IMR-90 (cell line): ENCODE results near the gene SRC. TPM values are rescaled to one million over a fixed set of nuclear protein-coding genes. Genes with fewer than 3 reads are reported as not detected.

Experiments
- ATAC-seq: fragments of 200-7000 bp; cut with Tn5 transposase; 2 replicates; pipeline ENCODE4 v1.9.1; 2020; ENCODE audit warnings: low read depth, mild to moderate bottlenecking, moderate library complexity
- BruUV-seq: library from RNA; stranded (reverse); fragments of 400-500 nt; replicated peaks from 2 replicates; lab custom pipeline; 2021; lab: Mats Ljungman, UMichigan
- CTCF ChIA-PET: fragments of 300-600 bp; formaldehyde crosslinking; extraction: SDS; loops from one replicate; lab custom pipeline; 2021; ENCODE audit warnings: antibody characterized with exemption; lab: Yijun Ruan, JAX
- POLR2A ChIA-PET: fragments of 300-600 bp; sonication (Branson Sonifier 250); formaldehyde crosslinking; loops from one replicate; lab custom pipeline; 2022; ENCODE audit warnings: antibody characterized with exemption; ENCODE audit not compliant: unreplicated experiment; lab: Charles Lee
- DNase-seq: peaks from one replicate; pipeline ENCODE4 v3.0.0; 2013
- H2AFZ ChIP-seq: replicated peaks from 2 replicates; pipeline ENCODE3; 2013; ENCODE audit warnings: low read length, mild to moderate bottlenecking; ENCODE audit not compliant: poor library complexity
- H2AK5ac ChIP-seq: 2 replicates; pipeline ENCODE4 v1.6.1; 2013; ENCODE audit warnings: low read depth, low read length, inconsistent platforms
- H2AK9ac ChIP-seq: replicated peaks from 2 replicates; pipeline ENCODE3; 2013; ENCODE audit warnings: mild to moderate bottlenecking, low read depth, low read length, moderate library complexity; ENCODE audit not compliant: poor library complexity
- H2BK120ac ChIP-seq: 2 replicates; pipeline ENCODE4 v1.6.1; 2013; ENCODE audit warnings: low read depth, low read length, inconsistent platforms
- H2BK15ac ChIP-seq: 3 replicates; pipeline ENCODE4 v1.6.1; 2013; ENCODE audit warnings: low read depth, low read length, inconsistent platforms
- H2BK20ac ChIP-seq: 2 replicates; pipeline ENCODE4 v1.6.1; 2013; ENCODE audit warnings: low read depth, mild to moderate bottlenecking, inconsistent platforms, low read length, moderate library complexity
- H2BK5ac ChIP-seq: 2 replicates; pipeline ENCODE4 v1.6.1; 2013; ENCODE audit warnings: mild to moderate bottlenecking, low read depth, low read length, inconsistent platforms; ENCODE audit not compliant: poor library complexity, severe bottlenecking
- H3K14ac ChIP-seq: replicated peaks from 2 replicates; pipeline ENCODE4 v1.6.1; 2013; ENCODE audit warnings: low read depth, low read length, inconsistent platforms
- H3K18ac ChIP-seq: 2 replicates; pipeline ENCODE4 v1.6.1; 2013; ENCODE audit warnings: low read depth, low read length, control low read depth
- H3K23ac ChIP-seq: 2 replicates; pipeline ENCODE4 v1.6.1; 2013; ENCODE audit warnings: low read depth, low read length, inconsistent platforms
- H3K27ac ChIP-seq: 2 replicates; pipeline ENCODE4 v1.5.1; 2013; ENCODE audit warnings: mild to moderate bottlenecking, control low read depth, low read length; ENCODE audit not compliant: insufficient read depth
- H3K27me3 ChIP-seq: 2 replicates; pipeline ENCODE4 v1.6.1; 2013; ENCODE audit warnings: low read length; ENCODE audit not compliant: control insufficient read depth, insufficient read depth
- H3K36me3 ChIP-seq: 2 replicates; pipeline ENCODE4 v1.6.1; 2013; ENCODE audit warnings: low read length, mixed read lengths; ENCODE audit not compliant: control insufficient read depth, insufficient read depth
- H3K4ac ChIP-seq: 2 replicates; pipeline ENCODE4 v1.6.1; 2013; ENCODE audit warnings: low read depth, low read length, inconsistent platforms
- H3K4me1 ChIP-seq: 2 replicates; pipeline ENCODE4 v1.6.1; 2013; ENCODE audit warnings: low read length, mixed read lengths; ENCODE audit not compliant: control insufficient read depth, insufficient read depth
- H3K4me2 ChIP-seq: 2 replicates; pipeline ENCODE4 v1.6.1; 2013; ENCODE audit warnings: low read depth, mild to moderate bottlenecking, control low read depth, low read length, moderate library complexity
- H3K4me3 ChIP-seq: 2 replicates; pipeline ENCODE4 v1.5.1; 2013; ENCODE audit warnings: low read depth, mild to moderate bottlenecking, control low read depth, low read length, moderate library complexity; ENCODE audit not compliant: insufficient read depth
- H3K56ac ChIP-seq: 2 replicates; pipeline ENCODE4 v1.6.1; 2013; ENCODE audit warnings: low read length, inconsistent platforms; ENCODE audit not compliant: insufficient read depth; ENCODE audit errors: extremely low read depth
- H3K79me1 ChIP-seq, 2 experiments: 2 replicates each; pipeline ENCODE4 v1.6.1; 2013; ENCODE audit warnings: low read length in 2 of 2, inconsistent platforms in 1 of 2, low read depth in 1 of 2
- H3K9ac ChIP-seq: 2 replicates; pipeline ENCODE4 v1.6.1; 2013; ENCODE audit warnings: low read depth, low read length, control low read depth
- H3K9me1 ChIP-seq: 2 replicates; pipeline ENCODE4 v1.6.1; 2013; ENCODE audit warnings: low read length, inconsistent platforms; ENCODE audit not compliant: insufficient read depth
- H3K9me3 ChIP-seq: 2 replicates; pipeline ENCODE4 v1.6.1; 2013; ENCODE audit warnings: low read length; ENCODE audit not compliant: control insufficient read depth, insufficient read depth
- H4K20me1 ChIP-seq: 2 replicates; pipeline ENCODE4 v1.6.1; 2013; ENCODE audit warnings: low read length, inconsistent platforms; ENCODE audit not compliant: insufficient read depth
- H4K5ac ChIP-seq: 2 replicates; pipeline ENCODE4 v1.6.1; 2013; ENCODE audit warnings: mild to moderate bottlenecking, low read depth, low read length, control low read depth
- H4K8ac ChIP-seq, 2 experiments: 2 replicates each; pipeline ENCODE4 v1.6.1; 2013; ENCODE audit warnings: low read depth in 2 of 2, low read length in 2 of 2, control low read depth in 1 of 2, inconsistent platforms in 1 of 2
- H4K91ac ChIP-seq: 2 replicates; pipeline ENCODE4 v1.6.1; 2013; ENCODE audit warnings: low read depth, low read length, inconsistent platforms; ENCODE audit not compliant: insufficient read depth
- BHLHE40 ChIP-seq: fragments of 150-350 bp; IDR thresholded peaks from 2 replicates; pipeline ENCODE4 v1.6.1; 2016; ENCODE audit warnings: mild to moderate bottlenecking, low read depth, low read length
- CEBPB ChIP-seq: IDR thresholded peaks from 2 replicates; pipeline ENCODE4 v1.6.1; 2012; ENCODE audit warnings: low read depth, low read length, improper control_type of control experiment
- CHD1 ChIP-seq: IDR thresholded peaks from 2 replicates; pipeline ENCODE4 v1.6.1; 2012; ENCODE audit warnings: low read depth, low read length, improper control_type of control experiment
- CTCF ChIP-seq: conservative IDR thresholded peaks from 2 replicates; pipeline ENCODE4 v1.5.1; 2012; ENCODE audit warnings: mild to moderate bottlenecking, low read depth, low read length, improper control_type of control experiment
- ELK1 ChIP-seq: fragments of 150-350 bp; IDR thresholded peaks from 2 replicates; pipeline ENCODE4 v1.6.1; 2016; ENCODE audit warnings: low read depth, mild to moderate bottlenecking, low read length, moderate library complexity, borderline replicate concordance
- FOS ChIP-seq: fragments of 150-350 bp; IDR thresholded peaks from 2 replicates; pipeline ENCODE4 v1.6.1; 2016; ENCODE audit warnings: low read depth, low read length
- MAFK ChIP-seq: IDR thresholded peaks from 2 replicates; pipeline ENCODE4 v1.6.1; 2012; ENCODE audit warnings: low read depth, low read length, improper control_type of control experiment
- MAZ ChIP-seq: IDR thresholded peaks from 2 replicates; pipeline ENCODE4 v1.6.1; 2012; ENCODE audit warnings: low read depth, mild to moderate bottlenecking, low read length, improper control_type of control experiment, moderate library complexity, borderline replicate concordance
- MXI1 ChIP-seq: IDR thresholded peaks from 2 replicates; pipeline ENCODE4 v1.6.1; 2012; ENCODE audit warnings: low read depth, mild to moderate bottlenecking, low read length, moderate library complexity, borderline replicate concordance
- NFE2L2 ChIP-seq: fragments of 150-350 bp; IDR thresholded peaks from 2 replicates; pipeline ENCODE4 v1.6.1; 2016; ENCODE audit warnings: low read depth, mild to moderate bottlenecking, low read length
- POLR2A ChIP-seq: IDR thresholded peaks from 2 replicates; pipeline ENCODE4 v1.6.1; 2012; ENCODE audit warnings: mild to moderate bottlenecking, low read depth, low read length
- RAD21 ChIP-seq: IDR thresholded peaks from 2 replicates; pipeline ENCODE4 v1.6.1; 2012; ENCODE audit warnings: low read length, improper control_type of control experiment
- RCOR1 ChIP-seq: IDR thresholded peaks from 2 replicates; pipeline ENCODE4 v1.6.1; 2012; ENCODE audit warnings: mild to moderate bottlenecking, low read length, improper control_type of control experiment; ENCODE audit not compliant: insufficient replicate concordance
- RFX5 ChIP-seq: IDR thresholded peaks from 2 replicates; pipeline ENCODE4 v1.8.0; 2012; ENCODE audit warnings: low read depth, mild to moderate bottlenecking, low read length, moderate library complexity
- SMC3 ChIP-seq: fragments of 150-350 bp; IDR thresholded peaks from 2 replicates; pipeline ENCODE4 v1.6.1; 2016; ENCODE audit warnings: low read depth, mild to moderate bottlenecking, antibody characterized with exemption, low read length, moderate library complexity
- WGBS, 2 experiments: methylation state at CpG; one replicate each; pipeline versions ENCODE4 v1.1.5 to v1.1.7; 2013; ENCODE audit warnings: missing lambda C conversion rate in 2 of 2; ENCODE audit not compliant: insufficient read length in 1 of 2; ENCODE audit errors: extremely low coverage in 2 of 2; 5-methylcytosine and 5-hydroxymethylcytosine counted together
- dilution Hi-C: fragments of 300-500 bp; cut with HindIII; formaldehyde crosslinking; loops from one replicate; pipeline ENCODE4 v1.14.3; 2018; ENCODE audit warnings: low sequenced_read_pairs; ENCODE audit not compliant: unreplicated experiment
- in situ Hi-C: fragments of 300-500 bp; cut with MboI; formaldehyde crosslinking; loops from 3 replicates; pipeline ENCODE4 v1.14.3; 2019; ENCODE audit warnings: low sequenced_read_pairs, inconsistent platforms, mixed read lengths
- intact Hi-C: fragments of 100-400 bp; cut with micrococcal nuclease; formaldehyde crosslinking; loops from 2 replicates; pipeline ENCODE4 v1.10.0; 2022
- polyA plus RNA-seq, 3 experiments: library from polyadenylated mRNA; depleted of rRNA; stranded (reverse); fragments of >200 nt; gene quantifications; 2 replicates each; pipeline ENCODE4 v1.2.3, GENCODE V29; 2012; ENCODE audit warnings: low replicate concordance in 1 of 3
- total RNA-seq: library from RNA; depleted of rRNA; stranded (reverse); fragments of >200 nt; gene quantifications from 2 replicates; pipeline ENCODE4 v1.2.3, GENCODE V29; 2012
- TF ChIP-seq, protein P1 (sequence below): fragments of 150-350 bp; IDR thresholded peaks from 2 replicates; pipeline ENCODE4 v1.6.1; 2017; ENCODE audit warnings: mild to moderate bottlenecking, antibody characterized with exemption, low read length, low read depth

SRC gene
- total and polyA plus RNA-seq, 2 of the 4 experiments (the other 2 are of a cell fraction) = 7.0 to 24.2 TPM

- Histone ChIP-seq H2BK15ac (no peak overlapping the region), H3K56ac (no peak overlapping the region), H3K23ac (no peak overlapping the region), H3K9me3 (no peaks in the 10 kb centered on the region), H3K79me1 (peaks cover 37 to 93% of the 10 kb centered on the region in 2 experiments), H2AK9ac (peak overlapping the region; percentile 25), H4K5ac (no peak overlapping the region), H3K36me3 (peaks cover 7% of the 10 kb centered on the region), H2BK5ac (no peak overlapping the region), H4K8ac (no peak overlapping the region), H2BK20ac (no peak overlapping the region), H3K9me1 (peaks cover 22% of the 10 kb centered on the region), H3K18ac (no peak overlapping the region), H2BK120ac (no peak overlapping the region), H3K9ac (no peak overlapping the region), H3K4me2 (no peak overlapping the region), H2AK5ac (no peak overlapping the region), H4K20me1 (peaks cover 86% of the 10 kb centered on the region), H3K4me1 (peaks cover 5% of the 10 kb centered on the region), H3K4me3 (no peak overlapping the region), H2AFZ (no peak overlapping the region), H3K27ac (no peak overlapping the region), H4K91ac (no peak overlapping the region), H3K27me3 (no peaks in the 10 kb centered on the region), H3K4ac (no peak overlapping the region), H3K14ac (no peak overlapping the region)
- intact Hi-C loops (no loop called here), in situ Hi-C loops (no loop called here), dilution Hi-C loops (no loop called here)
- POLR2A ChIA-PET = no interaction called here
- no TSS peak for BruUV-seq
- ATAC-seq = no peak
- CTCF ChIA-PET = no interaction called here
- TF ChIP-seq MAFK (no peak), ELK1 (no peak), RFX5 (no peak), CHD1 (no peak), POLR2A (no peak), RAD21 (no peak), SMC3 (no peak), RCOR1 (no peak), NFE2L2 (no peak), MAZ (no peak), CEBPB (no peak), MXI1 (no peak), CTCF (no peak), FOS (no peak), BHLHE40 (no peak)
- TF ChIP-seq, protein P1, sequence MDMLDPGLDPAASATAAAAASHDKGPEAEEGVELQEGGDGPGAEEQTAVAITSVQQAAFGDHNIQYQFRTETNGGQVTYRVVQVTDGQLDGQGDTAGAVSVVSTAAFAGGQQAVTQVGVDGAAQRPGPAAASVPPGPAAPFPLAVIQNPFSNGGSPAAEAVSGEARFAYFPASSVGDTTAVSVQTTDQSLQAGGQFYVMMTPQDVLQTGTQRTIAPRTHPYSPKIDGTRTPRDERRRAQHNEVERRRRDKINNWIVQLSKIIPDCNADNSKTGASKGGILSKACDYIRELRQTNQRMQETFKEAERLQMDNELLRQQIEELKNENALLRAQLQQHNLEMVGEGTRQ = no peak
- WGBS, 2 experiments = no CpG with 5 or more reads among the region's 11 CpGs
- DNase-seq = no peak
These were observed 11.0 kb downstream of the SRC start for GRCh38 chr20:37356961-37357371.
